ENCODE results near the gene KCNMB2. TPM values are rescaled to one million over a fixed set of nuclear protein-coding genes. Genes with fewer than 3 reads are reported as not detected.

KCNMB2 gene
- total RNA-seq, 6 experiments from 2014 or later = not detected

DNA sequence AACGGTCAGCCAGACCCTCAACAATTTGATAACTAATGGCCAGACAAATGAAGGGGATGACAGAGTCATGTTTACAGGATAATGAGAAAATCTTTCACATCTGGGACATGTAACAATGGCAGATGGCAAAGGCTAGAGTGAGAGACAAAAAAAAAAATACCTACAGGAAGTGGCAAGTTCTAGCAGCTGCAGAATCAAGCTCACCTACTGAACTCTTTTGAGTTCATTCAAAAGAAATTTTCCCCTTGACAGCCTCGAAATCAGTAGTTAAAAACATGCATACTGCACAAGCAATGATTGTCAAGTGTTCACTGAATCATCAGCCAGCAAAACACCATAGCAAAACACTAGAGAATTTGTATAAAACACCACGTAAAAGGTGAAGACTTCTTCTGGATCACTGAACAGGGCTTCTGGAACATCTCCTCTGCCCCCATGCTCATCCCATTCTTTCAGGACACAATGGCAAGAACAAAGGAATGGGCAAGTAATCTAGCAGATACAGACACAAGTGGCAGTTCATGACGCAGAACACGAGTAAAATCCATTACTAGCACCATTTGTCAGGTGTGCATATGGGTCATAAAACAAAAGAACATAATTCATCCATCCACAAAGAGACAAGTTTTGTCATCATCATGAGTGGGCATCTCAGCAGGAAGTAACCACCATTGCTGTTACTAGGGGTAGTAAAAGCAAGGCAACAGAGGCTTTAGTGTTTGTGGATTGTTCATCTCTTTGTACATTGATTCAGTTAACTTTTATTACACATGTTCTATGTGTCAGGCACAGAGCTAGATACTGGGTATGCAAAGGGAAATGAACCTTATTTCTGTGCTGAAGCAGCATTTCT is 13.8 kb upstream of the KCNMB2 start:
- WGBS (ENCODE audit: insufficient coverage, low coverage, low lambda C conversion rate, missing lambda C conversion rate) = 56% methylated on average over 5 of the region's 5 CpGs
- Histone ChIP-seq H3K4me1 (no peaks in the 10 kb centered on the region), H3K27ac (no peak overlapping the region), H3K9me3 (no peaks in the 10 kb centered on the region), H3K27me3 (no peaks in the 10 kb centered on the region), H3K4me3 (no peak overlapping the region), H3K36me3 (no peaks in the 10 kb centered on the region)
- no peak for DNase-seq
- intact Hi-C loops (cut with DNase I) = no loop called here
- no peak for ATAC-seq
- no peak for TF ChIP-seq POLR2A (IDR thresholded peaks at IDR 0.05)
- TF ChIP-seq, protein P1, sequence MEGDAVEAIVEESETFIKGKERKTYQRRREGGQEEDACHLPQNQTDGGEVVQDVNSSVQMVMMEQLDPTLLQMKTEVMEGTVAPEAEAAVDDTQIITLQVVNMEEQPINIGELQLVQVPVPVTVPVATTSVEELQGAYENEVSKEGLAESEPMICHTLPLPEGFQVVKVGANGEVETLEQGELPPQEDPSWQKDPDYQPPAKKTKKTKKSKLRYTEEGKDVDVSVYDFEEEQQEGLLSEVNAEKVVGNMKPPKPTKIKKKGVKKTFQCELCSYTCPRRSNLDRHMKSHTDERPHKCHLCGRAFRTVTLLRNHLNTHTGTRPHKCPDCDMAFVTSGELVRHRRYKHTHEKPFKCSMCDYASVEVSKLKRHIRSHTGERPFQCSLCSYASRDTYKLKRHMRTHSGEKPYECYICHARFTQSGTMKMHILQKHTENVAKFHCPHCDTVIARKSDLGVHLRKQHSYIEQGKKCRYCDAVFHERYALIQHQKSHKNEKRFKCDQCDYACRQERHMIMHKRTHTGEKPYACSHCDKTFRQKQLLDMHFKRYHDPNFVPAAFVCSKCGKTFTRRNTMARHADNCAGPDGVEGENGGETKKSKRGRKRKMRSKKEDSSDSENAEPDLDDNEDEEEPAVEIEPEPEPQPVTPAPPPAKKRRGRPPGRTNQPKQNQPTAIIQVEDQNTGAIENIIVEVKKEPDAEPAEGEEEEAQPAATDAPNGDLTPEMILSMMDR (IDR thresholded peaks at IDR 0.05) = no peak

DNA sequence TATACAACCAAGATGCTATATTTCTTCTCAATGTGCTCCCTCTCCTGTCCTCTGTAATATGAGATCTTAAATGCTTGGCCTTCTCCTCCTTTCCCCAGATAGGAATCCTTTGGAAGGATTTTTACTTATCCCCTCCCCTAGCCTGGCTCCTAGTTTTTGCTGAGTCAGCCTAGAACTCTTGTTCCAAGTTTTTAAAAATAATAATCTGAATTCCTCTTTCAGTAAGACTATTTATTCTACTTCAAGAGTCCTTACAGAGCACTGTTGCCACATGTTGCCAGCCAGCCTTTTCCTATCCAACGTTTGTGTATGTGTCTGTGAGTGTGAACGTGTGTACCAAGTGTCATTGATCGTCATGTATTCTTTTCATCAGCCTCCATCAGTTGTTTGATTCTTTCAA is 11.0 kb upstream of the KCNMB2 start:
- Histone ChIP-seq H3K27me3 (no peaks in the 10 kb centered on the region), H3K36me3 (no peaks in the 10 kb centered on the region), H3K4me1 (no peaks in the 10 kb centered on the region), H3K27ac (no peak overlapping the region), H3K4me3 (no peak overlapping the region), H3K9me3 (no peaks in the 10 kb centered on the region)
- intact Hi-C loops (cut with DNase I) = no loop called here
- DNase-seq (no peak), ATAC-seq (no peak)
- TF ChIP-seq, protein P1 (IDR thresholded peaks at IDR 0.05) = no peak
- TF ChIP-seq POLR2A (IDR thresholded peaks at IDR 0.05) = no peak
- WGBS (ENCODE audit: insufficient coverage, low coverage, low lambda C conversion rate, missing lambda C conversion rate) = 40% methylated on average over 3 of the region's 3 CpGs

DNA sequence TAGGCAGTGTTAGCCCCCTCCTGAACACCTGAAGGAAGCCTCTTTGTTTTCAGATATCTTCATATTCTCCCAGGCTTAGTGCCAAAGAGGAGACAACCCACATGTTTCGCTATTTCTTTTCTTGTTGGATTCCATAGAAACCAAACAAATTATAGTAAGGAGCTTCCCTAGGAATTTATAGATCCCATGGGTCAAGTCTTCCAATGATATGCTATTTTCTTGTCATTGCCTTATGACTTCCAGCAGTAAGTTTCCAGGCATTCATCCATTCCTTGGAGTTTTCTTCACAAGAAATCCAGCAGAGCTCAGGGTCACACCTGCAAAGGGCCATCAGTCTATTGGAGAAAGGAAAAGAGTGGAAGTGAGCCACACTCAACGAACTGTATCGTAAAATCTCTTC is 9.9 kb upstream of the KCNMB2 start:
- TF ChIP-seq, protein P1 (IDR thresholded peaks at IDR 0.05) = no peak
- H3K4me3 ChIP-seq = no peak overlapping the region
- no peak overlapping the region for H3K27ac ChIP-seq
- H3K9me3 ChIP-seq = no peaks in the 10 kb centered on the region
- no peaks in the 10 kb centered on the region for H3K4me1 ChIP-seq
- DNase-seq (no peak), ATAC-seq (no peak)
- 65% methylated on average over 3 of the region's 3 CpGs for WGBS (ENCODE audit: insufficient coverage, low coverage, low lambda C conversion rate, missing lambda C conversion rate)
- intact Hi-C loops (cut with DNase I) = no loop called here
- no peaks in the 10 kb centered on the region for H3K36me3 ChIP-seq
- H3K27me3 ChIP-seq = no peaks in the 10 kb centered on the region

DNA sequence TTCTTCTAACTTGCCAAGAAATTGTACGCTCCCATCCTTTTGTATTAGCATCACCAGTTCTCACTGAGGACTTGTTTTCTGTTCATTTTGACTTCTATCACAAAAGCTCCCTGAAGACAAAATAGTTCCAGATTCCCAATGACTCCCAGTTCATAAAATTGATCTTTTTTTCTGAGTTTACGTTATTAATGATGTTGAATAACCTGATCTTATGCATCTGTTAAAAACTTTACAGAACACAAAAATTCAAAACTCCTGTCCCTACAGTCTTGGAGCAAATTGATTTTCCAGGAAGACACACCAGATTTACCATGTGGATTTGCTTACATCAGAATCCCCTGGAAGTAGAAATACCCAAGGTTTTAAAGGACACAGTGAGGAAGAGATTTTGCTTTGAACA is 8.3 kb upstream of the KCNMB2 start:
- no peak for ATAC-seq
- no peak overlapping the region for H3K4me3 ChIP-seq

More for the DNA sequence above, 8.3 kb upstream of the KCNMB2 start:
- intact Hi-C loops (cut with DNase I) = no loop called here
- TF ChIP-seq, protein P1 (IDR thresholded peaks at IDR 0.05) = no peak
- no peak for TF ChIP-seq POLR2A (IDR thresholded peaks at IDR 0.05)
- Histone ChIP-seq H3K4me1 (no peaks in the 10 kb centered on the region), H3K36me3 (no peaks in the 10 kb centered on the region), H3K27me3 (no peaks in the 10 kb centered on the region), H3K27ac (no peak overlapping the region), H3K9me3 (no peaks in the 10 kb centered on the region)
- 63% methylated on average over 2 of the region's 2 CpGs for WGBS (ENCODE audit: insufficient coverage, low coverage, low lambda C conversion rate, missing lambda C conversion rate)
- no peak for DNase-seq

All from right lobe of liver (tissue), 6 donors.